ENCODE data around the gene ARSB.

DNA sequence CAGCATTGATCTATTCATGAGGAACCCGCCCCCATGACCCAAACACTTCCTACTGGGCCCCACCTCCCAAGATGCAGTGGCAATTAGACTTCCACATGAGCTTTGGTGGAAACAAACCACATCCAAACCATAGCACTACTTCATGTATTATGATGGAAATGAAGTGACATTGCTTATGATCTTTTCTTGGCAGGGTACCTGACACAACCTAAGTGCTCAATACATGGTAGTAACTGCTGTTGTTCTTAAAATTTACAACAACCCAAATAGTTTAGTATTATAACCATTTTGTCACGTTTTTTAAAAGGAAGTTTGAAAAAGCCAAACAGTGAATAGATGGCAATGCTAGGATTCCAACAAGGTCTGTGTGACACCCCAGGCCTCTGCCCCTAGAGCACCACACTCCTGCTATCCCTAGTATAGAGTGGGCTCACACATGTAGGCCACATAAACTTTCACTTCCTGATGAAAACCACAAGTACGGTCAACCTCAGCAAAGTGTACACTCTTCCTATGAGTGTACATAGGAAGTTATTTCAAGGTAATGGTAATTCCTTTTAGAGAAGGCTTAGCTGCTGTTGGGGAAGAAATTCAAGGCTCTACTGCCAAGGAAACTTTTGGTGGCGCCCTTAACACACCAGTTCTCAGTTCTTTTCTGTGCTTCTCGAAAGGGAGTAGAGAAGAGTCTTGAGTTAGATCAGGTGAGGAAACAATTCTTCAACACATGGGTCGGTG is 97.6 kb downstream of the ARSB start:
- TF ChIP-seq, protein P1, sequence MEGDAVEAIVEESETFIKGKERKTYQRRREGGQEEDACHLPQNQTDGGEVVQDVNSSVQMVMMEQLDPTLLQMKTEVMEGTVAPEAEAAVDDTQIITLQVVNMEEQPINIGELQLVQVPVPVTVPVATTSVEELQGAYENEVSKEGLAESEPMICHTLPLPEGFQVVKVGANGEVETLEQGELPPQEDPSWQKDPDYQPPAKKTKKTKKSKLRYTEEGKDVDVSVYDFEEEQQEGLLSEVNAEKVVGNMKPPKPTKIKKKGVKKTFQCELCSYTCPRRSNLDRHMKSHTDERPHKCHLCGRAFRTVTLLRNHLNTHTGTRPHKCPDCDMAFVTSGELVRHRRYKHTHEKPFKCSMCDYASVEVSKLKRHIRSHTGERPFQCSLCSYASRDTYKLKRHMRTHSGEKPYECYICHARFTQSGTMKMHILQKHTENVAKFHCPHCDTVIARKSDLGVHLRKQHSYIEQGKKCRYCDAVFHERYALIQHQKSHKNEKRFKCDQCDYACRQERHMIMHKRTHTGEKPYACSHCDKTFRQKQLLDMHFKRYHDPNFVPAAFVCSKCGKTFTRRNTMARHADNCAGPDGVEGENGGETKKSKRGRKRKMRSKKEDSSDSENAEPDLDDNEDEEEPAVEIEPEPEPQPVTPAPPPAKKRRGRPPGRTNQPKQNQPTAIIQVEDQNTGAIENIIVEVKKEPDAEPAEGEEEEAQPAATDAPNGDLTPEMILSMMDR (IDR thresholded peaks at IDR 0.05; ENCODE audit: low read length), result peak; percentile 54; the same call in 1 of the 2 replicates
- TF ChIP-seq EZH2 (IDR thresholded peaks at IDR 0.05; ENCODE audit: borderline replicate concordance, low read length), result no peak

All from OCI-LY1 (cell line).